ENCODE data around the gene SRP68. TPM values are rescaled to one million over a fixed set of nuclear protein-coding genes. Genes with fewer than 3 reads are reported as not detected.

SRP68 gene
- total RNA-seq, 4 donors from 2014 or later: 25.1 to 117 (median 65.0) TPM

DNA sequence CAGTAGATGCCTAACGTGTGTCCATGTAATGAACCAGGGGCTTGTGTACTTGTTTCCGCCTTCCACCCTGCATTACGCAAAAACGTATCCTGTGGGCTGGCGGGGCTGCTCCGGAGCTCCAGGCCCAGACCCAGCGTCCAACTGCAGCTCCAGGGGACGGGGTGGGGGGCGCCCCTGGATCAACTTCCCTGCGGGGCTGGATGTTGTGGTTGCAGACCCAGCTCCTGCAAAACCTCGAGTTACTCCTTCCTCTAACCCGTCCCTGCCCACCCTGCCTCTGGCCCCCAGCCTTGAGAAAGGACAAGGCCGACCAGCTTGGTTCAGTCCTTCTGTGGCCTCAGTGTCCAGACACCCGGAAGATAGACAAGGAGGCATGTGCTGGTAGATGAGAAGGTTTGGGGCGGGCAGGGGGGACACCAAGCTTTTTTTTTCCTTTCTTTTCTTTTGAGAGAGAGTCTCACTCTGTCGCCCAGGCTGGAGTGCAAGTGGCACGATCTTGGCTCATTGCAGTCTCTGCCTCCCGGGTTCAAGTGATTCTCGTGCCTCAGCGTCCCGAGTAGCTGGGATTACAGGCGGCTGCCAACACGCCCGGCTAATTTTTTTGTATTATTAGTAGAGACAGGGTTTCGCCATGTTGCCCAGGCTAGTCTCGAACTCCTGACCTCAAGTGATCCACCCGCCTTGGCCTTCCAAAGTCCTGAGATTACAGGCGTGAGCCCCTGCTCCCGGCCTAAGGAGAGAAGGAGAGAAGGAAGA is 32.0 kb upstream of the SRP68 start:
- TF ChIP-seq CTCF (IDR thresholded peaks at IDR 0.05): no peak
- no peak for TF ChIP-seq POLR2A (IDR thresholded peaks at IDR 0.05)
- H3K36me3 ChIP-seq: no peaks in the 10 kb centered on the region
- H3K4me3 ChIP-seq: peak overlapping the region; percentile 76 to 83
- H3K27ac ChIP-seq: peak overlapping the region; percentile 78 to 79
- no peaks in the 10 kb centered on the region for H3K27me3 ChIP-seq
- intact Hi-C loops (cut with DNase I; ENCODE audit: low total_unique reads): no loop called here
- H3K4me1 ChIP-seq: no peaks in the 10 kb centered on the region
- H3K9me3 ChIP-seq: no peaks in the 10 kb centered on the region
- DNase-seq: no peak

- Histone ChIP-seq H3K9me3 (no peaks in the 10 kb centered on the region), H3K27ac (peak within 1 kb of the TSS; percentile 78 to 79), H3K36me3 (no peaks in the 10 kb centered on the region), H3K4me1 (no peaks in the 10 kb centered on the region), H3K4me3 (peak within 1 kb of the TSS; percentile 76 to 83), H3K27me3 (no peaks in the 10 kb centered on the region)
- intact Hi-C loops (cut with DNase I; ENCODE audit: low total_unique reads): no loop called here
- TF ChIP-seq CTCF (IDR thresholded peaks at IDR 0.05): no peak
- TF ChIP-seq POLR2A (IDR thresholded peaks at IDR 0.05): peak; percentile 28 to 56
- peak; percentile 88 to 95 for DNase-seq
Observed at GRCh38 chr17:76103274-76104139, 31.2 kb upstream of the SRP68 start, which contains the start of gene EXOC7. Gene EXOC7, minus strand, starts transcription at chr17:76103787. Its CDS starts 95 bp downstream, at chr17:76103692.

DNA sequence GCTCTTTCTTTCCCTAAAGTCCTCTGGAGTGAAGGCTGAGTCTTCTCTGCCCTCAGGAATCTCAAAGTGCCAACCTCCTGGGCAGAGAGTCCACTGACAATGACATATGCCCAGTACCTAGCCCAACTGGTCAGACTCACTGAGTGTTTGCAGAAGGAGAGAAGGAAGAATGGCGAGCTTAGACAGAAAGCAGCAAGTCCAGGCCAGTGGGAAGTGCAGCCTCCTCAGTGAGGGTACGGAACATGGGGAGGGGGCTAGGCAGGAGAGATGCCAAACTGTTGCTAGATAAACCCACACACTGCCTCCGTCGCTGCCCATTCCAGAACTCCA is 30.6 kb upstream of the SRP68 start:
- intact Hi-C loops (cut with DNase I; ENCODE audit: low total_unique reads): no loop called here
- H3K27ac ChIP-seq: peak overlapping the region; percentile 78 to 79
- no peak for TF ChIP-seq POLR2A (IDR thresholded peaks at IDR 0.05)
- TF ChIP-seq CTCF (IDR thresholded peaks at IDR 0.05): no peak

GRCh38 chr17:76097716-76098295 is 25.5 kb upstream of the SRP68 start:
- TF ChIP-seq CTCF (IDR thresholded peaks at IDR 0.05) (no peak), POLR2A (IDR thresholded peaks at IDR 0.05) (no peak)
- Histone ChIP-seq H3K36me3 (no peaks in the 10 kb centered on the region), H3K9me3 (no peaks in the 10 kb centered on the region), H3K27me3 (no peaks in the 10 kb centered on the region), H3K4me3 (no peak overlapping the region), H3K27ac (no peak overlapping the region), H3K4me1 (no peaks in the 10 kb centered on the region)
- no peak for DNase-seq
- intact Hi-C loops (cut with DNase I; ENCODE audit: low total_unique reads): no loop called here

More for the DNA sequence above, 30.6 kb upstream of the SRP68 start:
- no peak for DNase-seq
- Histone ChIP-seq H3K27me3 (no peaks in the 10 kb centered on the region), H3K9me3 (no peaks in the 10 kb centered on the region), H3K36me3 (no peaks in the 10 kb centered on the region), H3K4me1 (no peaks in the 10 kb centered on the region), H3K4me3 (peak overlapping the region; percentile 76 to 83)
